MM.1S (cell line): ENCODE measurements around the gene PSTK.

Experiments
- EZH2 ChIP-seq: fragments of 300-600 bp; sonication (generic); optimal IDR thresholded peaks from 2 replicates; pipeline ENCODE3; 2017; ENCODE audit warnings: low read depth, mild to moderate bottlenecking, antibody characterized with exemption, low read length, mixed read lengths
- TF ChIP-seq, protein P1 (sequence below): fragments of 300-600 bp; sonication (generic); IDR thresholded peaks from 2 replicates; pipeline ENCODE4 v1.5.1; 2016; ENCODE audit warnings: antibody characterized with exemption, low read length, mixed read lengths

DNA sequence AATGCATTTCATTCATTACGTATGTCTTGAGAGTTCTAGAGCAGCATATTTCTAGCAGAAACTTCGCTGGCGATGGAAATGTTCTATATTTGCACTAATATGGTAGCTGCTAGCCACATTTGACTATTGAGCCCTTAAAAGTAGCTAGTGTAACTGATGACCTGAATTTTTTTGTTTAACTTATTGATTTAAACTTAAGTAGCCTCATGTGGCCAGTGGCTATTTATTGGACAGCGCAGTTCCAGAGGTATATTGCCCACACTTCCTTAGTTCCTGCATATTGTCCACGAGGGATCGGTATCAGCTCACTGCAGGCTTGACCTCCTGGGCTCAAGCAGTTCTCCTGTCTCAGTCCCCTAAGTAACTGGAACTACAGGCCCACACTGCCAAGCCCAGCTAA lies 3.7 kb downstream of the PSTK start:
- TF ChIP-seq, protein P1, sequence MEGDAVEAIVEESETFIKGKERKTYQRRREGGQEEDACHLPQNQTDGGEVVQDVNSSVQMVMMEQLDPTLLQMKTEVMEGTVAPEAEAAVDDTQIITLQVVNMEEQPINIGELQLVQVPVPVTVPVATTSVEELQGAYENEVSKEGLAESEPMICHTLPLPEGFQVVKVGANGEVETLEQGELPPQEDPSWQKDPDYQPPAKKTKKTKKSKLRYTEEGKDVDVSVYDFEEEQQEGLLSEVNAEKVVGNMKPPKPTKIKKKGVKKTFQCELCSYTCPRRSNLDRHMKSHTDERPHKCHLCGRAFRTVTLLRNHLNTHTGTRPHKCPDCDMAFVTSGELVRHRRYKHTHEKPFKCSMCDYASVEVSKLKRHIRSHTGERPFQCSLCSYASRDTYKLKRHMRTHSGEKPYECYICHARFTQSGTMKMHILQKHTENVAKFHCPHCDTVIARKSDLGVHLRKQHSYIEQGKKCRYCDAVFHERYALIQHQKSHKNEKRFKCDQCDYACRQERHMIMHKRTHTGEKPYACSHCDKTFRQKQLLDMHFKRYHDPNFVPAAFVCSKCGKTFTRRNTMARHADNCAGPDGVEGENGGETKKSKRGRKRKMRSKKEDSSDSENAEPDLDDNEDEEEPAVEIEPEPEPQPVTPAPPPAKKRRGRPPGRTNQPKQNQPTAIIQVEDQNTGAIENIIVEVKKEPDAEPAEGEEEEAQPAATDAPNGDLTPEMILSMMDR, result no peak
- TF ChIP-seq EZH2, result no peak
